Mononuclear cell (primary cell): ENCODE measurements around the gene FDCSP. TPM values are rescaled to one million over a fixed set of nuclear protein-coding genes. Genes with fewer than 3 reads are reported as not detected.

ENCODE experiments used
- H3K27me3 ChIP-seq: 2 replicates; pipeline ENCODE4 v1.6.0; 2011; ENCODE audit warnings: low read length, control low read depth; ENCODE audit not compliant: insufficient read depth
- H3K4me1 ChIP-seq: 2 replicates; pipeline ENCODE4 v1.5.1; 2011; ENCODE audit warnings: mild to moderate bottlenecking, low read length, control low read depth; ENCODE audit not compliant: insufficient read depth
- H3K4me3 ChIP-seq: 2 replicates; pipeline ENCODE4 v1.5.1; 2011; ENCODE audit warnings: mild to moderate bottlenecking, low read length, moderate library complexity
- H3K9me3 ChIP-seq: 2 replicates; pipeline ENCODE4 v1.5.1; 2011; ENCODE audit warnings: low read depth, mild to moderate bottlenecking, control low read depth, low read length
- total RNA-seq: library from RNA; depleted of rRNA; stranded (reverse); fragments of >200 nt; gene quantifications from one replicate; pipeline ENCODE4 v1.2.3, GENCODE V29; 2012

FDCSP gene
- not detected for total RNA-seq

GRCh38 chr4:70225824-70226223 is at the start of gene FDCSP:
Gene FDCSP, plus strand, starts transcription at chr4:70226124. Its CDS starts 5,071 bp downstream, at chr4:70231195.
- Histone ChIP-seq H3K9me3 (no peaks in the 10 kb centered on the region), H3K4me1 (no peaks in the 10 kb centered on the region), H3K27me3 (no peaks in the 10 kb centered on the region), H3K4me3 (no peak within 1 kb of the TSS)

- H3K27me3 ChIP-seq: no peaks in the 10 kb centered on the region
- H3K9me3 ChIP-seq: no peaks in the 10 kb centered on the region
- H3K4me1 ChIP-seq: no peaks in the 10 kb centered on the region
- H3K4me3 ChIP-seq: no peak overlapping the region
Measured at GRCh38 chr4:70177090-70177489, 48.8 kb upstream of the FDCSP start.

GRCh38 chr4:70178075-70178660 is 47.8 kb upstream of the FDCSP start:
- Histone ChIP-seq H3K27me3 (no peaks in the 10 kb centered on the region), H3K9me3 (no peaks in the 10 kb centered on the region), H3K4me1 (no peaks in the 10 kb centered on the region), H3K4me3 (no peak overlapping the region)

GRCh38 chr4:70179811-70180210 is 46.1 kb upstream of the FDCSP start:
- Histone ChIP-seq H3K27me3 (no peaks in the 10 kb centered on the region), H3K4me3 (no peak overlapping the region), H3K4me1 (no peaks in the 10 kb centered on the region), H3K9me3 (no peaks in the 10 kb centered on the region)

- Histone ChIP-seq H3K27me3 (no peaks in the 10 kb centered on the region), H3K9me3 (no peaks in the 10 kb centered on the region), H3K4me1 (no peaks in the 10 kb centered on the region), H3K4me3 (no peak overlapping the region)
Measured at GRCh38 chr4:70181864-70182263, 44.1 kb upstream of the FDCSP start.

- H3K9me3 ChIP-seq: no peaks in the 10 kb centered on the region
- no peak overlapping the region for H3K4me3 ChIP-seq
- H3K4me1 ChIP-seq: no peaks in the 10 kb centered on the region
- H3K27me3 ChIP-seq: no peaks in the 10 kb centered on the region
Measured at GRCh38 chr4:70182517-70183167, 43.3 kb upstream of the FDCSP start.

- Histone ChIP-seq H3K4me3 (no peak overlapping the region), H3K4me1 (no peaks in the 10 kb centered on the region), H3K27me3 (no peaks in the 10 kb centered on the region), H3K9me3 (no peaks in the 10 kb centered on the region)
Measured at GRCh38 chr4:70183168-70183939, 42.6 kb upstream of the FDCSP start.

GRCh38 chr4:70183940-70184246 is 42.0 kb upstream of the FDCSP start:
- Histone ChIP-seq H3K27me3 (no peaks in the 10 kb centered on the region), H3K9me3 (no peaks in the 10 kb centered on the region), H3K4me3 (no peak overlapping the region), H3K4me1 (no peaks in the 10 kb centered on the region)

GRCh38 chr4:70187216-70187615 is 38.7 kb upstream of the FDCSP start:
- Histone ChIP-seq H3K9me3 (no peaks in the 10 kb centered on the region), H3K4me1 (no peaks in the 10 kb centered on the region), H3K27me3 (no peaks in the 10 kb centered on the region), H3K4me3 (no peak overlapping the region)

GRCh38 chr4:70190579-70190978 is 35.3 kb upstream of the FDCSP start:
- no peaks in the 10 kb centered on the region for H3K4me1 ChIP-seq
- no peaks in the 10 kb centered on the region for H3K27me3 ChIP-seq
- no peaks in the 10 kb centered on the region for H3K9me3 ChIP-seq
- no peak overlapping the region for H3K4me3 ChIP-seq

GRCh38 chr4:70191647-70192046 is 34.3 kb upstream of the FDCSP start:
- Histone ChIP-seq H3K4me1 (no peaks in the 10 kb centered on the region), H3K9me3 (no peaks in the 10 kb centered on the region), H3K27me3 (no peaks in the 10 kb centered on the region), H3K4me3 (no peak overlapping the region)

GRCh38 chr4:70192895-70193294 is 33.0 kb upstream of the FDCSP start:
- Histone ChIP-seq H3K4me1 (no peaks in the 10 kb centered on the region), H3K27me3 (no peaks in the 10 kb centered on the region), H3K9me3 (no peaks in the 10 kb centered on the region), H3K4me3 (no peak overlapping the region)

GRCh38 chr4:70195425-70195824 is 30.5 kb upstream of the FDCSP start, which contains the start of gene ODAM:
Gene ODAM, plus strand, starts transcription at chr4:70195725. Its CDS starts 819 bp downstream, at chr4:70196544.
- no peaks in the 10 kb centered on the region for H3K9me3 ChIP-seq
- H3K27me3 ChIP-seq: no peaks in the 10 kb centered on the region
- no peaks in the 10 kb centered on the region for H3K4me1 ChIP-seq
- no peak within 1 kb of the TSS for H3K4me3 ChIP-seq

- Histone ChIP-seq H3K4me3 (no peak overlapping the region), H3K4me1 (no peaks in the 10 kb centered on the region), H3K27me3 (no peaks in the 10 kb centered on the region), H3K9me3 (no peaks in the 10 kb centered on the region)
Measured at GRCh38 chr4:70196857-70197256, 29.1 kb upstream of the FDCSP start.

GRCh38 chr4:70197842-70198241 is 28.1 kb upstream of the FDCSP start:
- no peaks in the 10 kb centered on the region for H3K27me3 ChIP-seq
- no peak overlapping the region for H3K4me3 ChIP-seq
- H3K9me3 ChIP-seq: no peaks in the 10 kb centered on the region
- H3K4me1 ChIP-seq: no peaks in the 10 kb centered on the region
